ENCODE results near the gene FOSB.

FOSB gene

DNA sequence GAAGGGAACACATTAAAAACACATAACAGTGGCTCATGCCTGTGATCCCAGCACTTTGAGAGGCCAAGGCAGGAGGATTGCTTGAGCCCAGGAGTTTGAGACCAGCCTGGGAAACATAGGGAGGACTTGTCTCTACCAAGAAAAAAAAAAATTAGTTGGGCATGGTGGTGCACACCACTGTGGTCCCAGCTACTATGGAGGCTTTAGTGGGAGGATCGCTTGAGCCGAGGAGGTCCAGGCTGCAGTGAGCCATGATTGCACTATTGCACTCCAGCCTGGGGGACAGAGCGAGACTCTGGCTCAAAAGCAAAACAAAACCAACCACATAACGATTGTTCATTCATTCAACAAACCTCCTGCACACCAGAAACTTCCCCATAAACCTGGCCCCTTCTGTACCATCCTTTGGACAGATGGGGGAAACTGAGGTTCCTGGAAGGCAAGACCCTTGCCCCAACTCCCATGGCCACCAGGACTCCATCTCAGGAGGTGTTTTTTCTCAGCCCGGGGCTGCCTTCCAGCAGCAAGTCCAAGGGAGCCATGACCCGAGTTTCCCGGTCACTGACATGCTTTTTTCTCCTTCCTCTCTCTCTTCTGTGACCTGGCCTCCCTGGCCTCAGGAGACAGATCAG is 4.3 kb downstream of the FOSB start:
- TF ChIP-seq, protein P1, sequence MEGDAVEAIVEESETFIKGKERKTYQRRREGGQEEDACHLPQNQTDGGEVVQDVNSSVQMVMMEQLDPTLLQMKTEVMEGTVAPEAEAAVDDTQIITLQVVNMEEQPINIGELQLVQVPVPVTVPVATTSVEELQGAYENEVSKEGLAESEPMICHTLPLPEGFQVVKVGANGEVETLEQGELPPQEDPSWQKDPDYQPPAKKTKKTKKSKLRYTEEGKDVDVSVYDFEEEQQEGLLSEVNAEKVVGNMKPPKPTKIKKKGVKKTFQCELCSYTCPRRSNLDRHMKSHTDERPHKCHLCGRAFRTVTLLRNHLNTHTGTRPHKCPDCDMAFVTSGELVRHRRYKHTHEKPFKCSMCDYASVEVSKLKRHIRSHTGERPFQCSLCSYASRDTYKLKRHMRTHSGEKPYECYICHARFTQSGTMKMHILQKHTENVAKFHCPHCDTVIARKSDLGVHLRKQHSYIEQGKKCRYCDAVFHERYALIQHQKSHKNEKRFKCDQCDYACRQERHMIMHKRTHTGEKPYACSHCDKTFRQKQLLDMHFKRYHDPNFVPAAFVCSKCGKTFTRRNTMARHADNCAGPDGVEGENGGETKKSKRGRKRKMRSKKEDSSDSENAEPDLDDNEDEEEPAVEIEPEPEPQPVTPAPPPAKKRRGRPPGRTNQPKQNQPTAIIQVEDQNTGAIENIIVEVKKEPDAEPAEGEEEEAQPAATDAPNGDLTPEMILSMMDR (conservative IDR thresholded peaks at IDR 0.05; ENCODE audit: low read depth, low read length), result no peak
- no peak for DNase-seq (ENCODE audit: low read depth)

DNA sequence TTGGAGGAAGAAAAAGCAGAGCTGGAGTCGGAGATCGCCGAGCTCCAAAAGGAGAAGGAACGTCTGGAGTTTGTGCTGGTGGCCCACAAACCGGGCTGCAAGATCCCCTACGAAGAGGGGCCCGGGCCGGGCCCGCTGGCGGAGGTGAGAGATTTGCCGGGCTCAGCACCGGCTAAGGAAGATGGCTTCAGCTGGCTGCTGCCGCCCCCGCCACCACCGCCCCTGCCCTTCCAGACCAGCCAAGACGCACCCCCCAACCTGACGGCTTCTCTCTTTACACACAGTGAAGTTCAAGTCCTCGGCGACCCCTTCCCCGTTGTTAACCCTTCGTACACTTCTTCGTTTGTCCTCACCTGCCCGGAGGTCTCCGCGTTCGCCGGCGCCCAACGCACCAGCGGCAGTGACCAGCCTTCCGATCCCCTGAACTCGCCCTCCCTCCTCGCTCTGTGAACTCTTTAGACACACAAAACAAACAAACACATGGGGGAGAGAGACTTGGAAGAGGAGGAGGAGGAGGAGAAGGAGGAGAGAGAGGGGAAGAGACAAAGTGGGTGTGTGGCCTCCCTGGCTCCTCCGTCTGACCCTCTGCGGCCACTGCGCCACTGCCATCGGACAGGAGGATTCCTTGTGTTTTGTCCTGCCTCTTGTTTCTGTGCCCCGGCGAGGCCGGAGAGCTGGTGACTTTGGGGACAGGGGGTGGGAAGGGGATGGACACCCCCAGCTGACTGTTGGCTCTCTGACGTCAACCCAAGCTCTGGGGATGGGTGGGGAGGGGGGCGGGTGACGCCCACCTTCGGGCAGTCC is 5.0 kb downstream of the FOSB start:
- peak overlapping the region; percentile 53 for H3K4me3 ChIP-seq (ENCODE audit: low read depth, low read length)
- TF ChIP-seq, protein P1 (conservative IDR thresholded peaks at IDR 0.05; ENCODE audit: low read depth, low read length), result no peak
- DNase-seq (ENCODE audit: low read depth), result no peak

More for the DNA sequence above, 4.3 kb downstream of the FOSB start:
- H3K4me3 ChIP-seq (ENCODE audit: low read depth, low read length), result peak overlapping the region; percentile 53

DNA sequence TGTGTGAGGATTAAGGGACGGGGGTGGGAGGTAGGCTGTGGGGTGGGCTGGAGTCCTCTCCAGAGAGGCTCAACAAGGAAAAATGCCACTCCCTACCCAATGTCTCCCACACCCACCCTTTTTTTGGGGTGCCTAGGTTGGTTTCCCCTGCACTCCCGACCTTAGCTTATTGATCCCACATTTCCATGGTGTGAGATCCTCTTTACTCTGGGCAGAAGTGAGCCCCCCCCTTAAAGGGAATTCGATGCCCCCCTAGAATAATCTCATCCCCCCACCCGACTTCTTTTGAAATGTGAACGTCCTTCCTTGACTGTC is 5.5 kb downstream of the FOSB start:
- TF ChIP-seq, protein P1 (conservative IDR thresholded peaks at IDR 0.05; ENCODE audit: low read depth, low read length), result no peak
- DNase-seq (ENCODE audit: low read depth), result no peak
- H3K4me3 ChIP-seq (ENCODE audit: low read depth, low read length), result no peak overlapping the region

DNA sequence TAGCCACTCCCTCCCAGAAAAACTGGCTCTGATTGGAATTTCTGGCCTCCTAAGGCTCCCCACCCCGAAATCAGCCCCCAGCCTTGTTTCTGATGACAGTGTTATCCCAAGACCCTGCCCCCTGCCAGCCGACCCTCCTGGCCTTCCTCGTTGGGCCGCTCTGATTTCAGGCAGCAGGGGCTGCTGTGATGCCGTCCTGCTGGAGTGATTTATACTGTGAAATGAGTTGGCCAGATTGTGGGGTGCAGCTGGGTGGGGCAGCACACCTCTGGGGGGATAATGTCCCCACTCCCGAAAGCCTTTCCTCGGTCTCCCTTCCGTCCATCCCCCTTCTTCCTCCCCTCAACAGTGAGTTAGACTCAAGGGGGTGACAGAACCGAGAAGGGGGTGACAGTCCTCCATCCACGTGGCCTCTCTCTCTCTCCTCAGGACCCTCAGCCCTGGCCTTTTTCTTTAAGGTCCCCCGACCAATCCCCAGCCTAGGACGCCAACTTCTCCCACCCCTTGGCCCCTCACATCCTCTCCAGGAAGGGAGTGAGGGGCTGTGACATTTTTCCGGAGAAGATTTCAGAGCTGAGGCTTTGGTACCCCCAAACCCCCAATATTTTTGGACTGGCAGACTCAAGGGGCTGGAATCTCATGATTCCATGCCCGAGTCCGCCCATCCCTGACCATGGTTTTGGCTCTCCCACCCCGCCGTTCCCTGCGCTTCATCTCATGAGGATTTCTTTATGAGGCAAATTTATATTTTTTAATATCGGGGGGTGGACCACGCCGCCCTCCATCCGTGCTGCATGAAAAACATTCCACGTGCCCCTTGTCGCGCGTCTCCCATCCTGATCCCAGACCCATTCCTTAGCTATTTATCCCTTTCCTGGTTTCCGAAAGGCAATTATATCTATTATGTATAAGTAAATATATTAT is 6.1 kb downstream of the FOSB start:
- H3K4me3 ChIP-seq (ENCODE audit: low read depth, low read length), result no peak overlapping the region
- TF ChIP-seq, protein P1 (conservative IDR thresholded peaks at IDR 0.05; ENCODE audit: low read depth, low read length), result no peak
- DNase-seq (ENCODE audit: low read depth), result no peak

DNA sequence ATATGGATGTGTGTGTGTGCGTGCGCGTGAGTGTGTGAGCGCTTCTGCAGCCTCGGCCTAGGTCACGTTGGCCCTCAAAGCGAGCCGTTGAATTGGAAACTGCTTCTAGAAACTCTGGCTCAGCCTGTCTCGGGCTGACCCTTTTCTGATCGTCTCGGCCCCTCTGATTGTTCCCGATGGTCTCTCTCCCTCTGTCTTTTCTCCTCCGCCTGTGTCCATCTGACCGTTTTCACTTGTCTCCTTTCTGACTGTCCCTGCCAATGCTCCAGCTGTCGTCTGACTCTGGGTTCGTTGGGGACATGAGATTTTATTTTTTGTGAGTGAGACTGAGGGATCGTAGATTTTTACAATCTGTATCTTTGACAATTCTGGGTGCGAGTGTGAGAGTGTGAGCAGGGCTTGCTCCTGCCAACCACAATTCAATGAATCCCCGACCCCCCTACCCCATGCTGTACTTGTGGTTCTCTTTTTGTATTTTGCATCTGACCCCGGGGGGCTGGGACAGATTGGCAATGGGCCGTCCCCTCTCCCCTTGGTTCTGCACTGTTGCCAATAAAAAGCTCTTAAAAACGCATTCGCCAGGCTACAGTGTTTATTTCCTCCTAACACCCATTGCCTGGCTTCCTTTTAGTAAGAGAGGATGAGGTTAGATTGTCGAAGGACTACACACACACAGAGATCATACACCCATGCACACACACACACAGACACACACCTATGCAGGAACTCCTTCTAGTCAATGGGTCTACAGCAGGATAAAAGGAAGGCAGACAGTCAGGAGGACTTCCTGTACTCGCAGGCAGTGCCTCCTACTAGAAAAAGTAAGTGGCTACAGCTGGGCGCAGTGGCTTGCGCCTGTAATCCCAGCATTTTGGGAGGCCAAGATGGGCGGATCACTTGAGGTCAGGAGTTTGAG is 7.1 kb downstream of the FOSB start:
- TF ChIP-seq, protein P1 (conservative IDR thresholded peaks at IDR 0.05; ENCODE audit: low read depth, low read length), result no peak
- no peak overlapping the region for H3K4me3 ChIP-seq (ENCODE audit: low read depth, low read length)
- DNase-seq (ENCODE audit: low read depth), result no peak
